Kasumi-1 (cell line): ENCODE measurements around the gene WDHD1.
"Not testable (repeated sequence)": the region's sequence is repeated elsewhere in the genome, so short reads cannot be mapped to it uniquely, and the experiment has no call there.

Experiments used
- DNase-seq, 2 experiments: peaks; one replicate each; lab custom pipeline; 2025; lab: John Stamatoyannopoulos, UW

Gene WDHD1

DNA sequence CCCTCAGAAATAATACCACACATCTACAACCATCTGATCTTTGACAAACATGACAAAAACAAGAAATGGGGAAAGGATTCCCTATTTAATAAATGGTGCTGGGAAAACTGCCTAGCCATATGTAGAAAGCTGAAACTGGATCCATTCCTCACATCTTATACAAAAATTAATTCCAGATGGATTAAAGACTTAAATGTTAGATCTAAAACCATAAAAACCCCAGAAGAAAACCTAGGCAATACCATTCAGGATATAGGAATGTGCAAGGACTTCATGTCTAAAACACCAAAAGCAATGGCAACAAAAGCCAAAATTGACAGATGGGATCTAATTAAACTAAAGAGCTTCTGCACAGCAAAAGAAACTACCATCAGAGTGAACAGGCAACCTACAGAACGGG, 74.1 kb downstream of the WDHD1 start:
- DNase-seq: not testable (repeated sequence)

DNA sequence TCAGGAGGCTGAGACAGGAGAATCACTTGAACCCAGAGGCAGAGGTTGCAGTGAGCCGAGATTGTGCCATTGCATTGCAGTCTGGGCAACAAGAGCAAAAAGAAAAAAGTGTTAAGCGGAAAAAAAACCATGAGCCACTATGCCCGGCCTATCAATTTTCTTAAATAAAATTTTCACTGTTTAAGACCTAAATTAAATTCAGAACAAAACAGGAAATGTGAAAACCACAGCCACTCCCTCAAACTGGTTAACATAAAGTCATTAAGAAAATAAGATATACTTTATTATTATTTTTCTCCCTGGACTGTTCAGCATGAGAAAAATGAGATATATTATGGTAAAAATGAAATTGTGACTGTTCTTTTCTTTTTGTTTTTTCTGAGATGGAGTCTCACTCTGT, 79.7 kb downstream of the WDHD1 start:
- no peak for DNase-seq

DNA sequence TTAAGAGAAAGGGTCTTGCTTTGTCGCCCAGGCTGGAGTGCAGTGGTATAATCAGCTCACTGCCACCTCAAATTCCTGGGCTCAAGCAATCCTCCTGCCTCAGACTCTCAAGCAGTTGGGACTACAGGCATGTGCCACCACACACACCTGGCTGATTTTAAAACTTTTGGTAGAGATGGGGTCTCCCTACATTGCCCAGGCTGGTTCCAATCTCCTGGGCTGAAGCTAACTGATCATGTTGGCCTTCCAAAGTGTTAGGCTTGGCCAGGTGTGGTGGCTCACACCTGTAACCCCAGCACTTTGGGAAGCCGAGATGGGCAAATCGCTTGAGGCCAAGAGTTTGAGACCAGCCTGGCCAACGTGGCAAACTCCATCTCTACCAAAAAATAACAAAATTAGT, 80.4 kb downstream of the WDHD1 start:
- no peak for DNase-seq

DNA sequence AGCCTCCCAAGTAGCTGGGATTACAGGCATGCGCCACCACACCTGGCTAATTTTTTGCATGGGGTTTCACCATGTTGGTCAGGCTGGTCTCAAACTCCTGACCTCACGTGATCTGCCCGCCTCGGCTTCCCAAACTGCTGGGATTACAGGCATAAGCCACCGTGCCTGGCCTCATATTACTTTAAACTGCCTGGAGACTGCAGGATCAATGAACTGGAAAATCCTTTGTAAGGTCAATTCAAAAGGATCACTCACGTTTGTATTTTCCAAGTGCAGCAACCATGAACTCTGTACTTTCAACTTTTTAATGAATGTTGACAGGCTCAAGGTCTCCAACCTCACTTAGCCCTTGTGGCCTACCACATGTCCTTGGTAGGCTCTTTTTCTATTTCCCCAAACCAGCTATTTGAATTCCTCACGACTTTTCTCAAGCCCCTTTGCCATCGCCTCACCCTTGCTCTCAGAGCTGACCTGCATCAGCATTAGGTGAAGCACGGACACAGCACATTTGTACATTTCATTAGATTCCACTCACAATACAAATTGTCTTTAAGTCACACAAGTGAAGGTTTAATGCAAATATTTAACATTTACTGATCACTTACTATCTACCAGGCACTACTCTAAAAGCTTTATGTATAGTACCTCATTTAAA, 82.0 kb downstream of the WDHD1 start:
- no peak for DNase-seq

DNA sequence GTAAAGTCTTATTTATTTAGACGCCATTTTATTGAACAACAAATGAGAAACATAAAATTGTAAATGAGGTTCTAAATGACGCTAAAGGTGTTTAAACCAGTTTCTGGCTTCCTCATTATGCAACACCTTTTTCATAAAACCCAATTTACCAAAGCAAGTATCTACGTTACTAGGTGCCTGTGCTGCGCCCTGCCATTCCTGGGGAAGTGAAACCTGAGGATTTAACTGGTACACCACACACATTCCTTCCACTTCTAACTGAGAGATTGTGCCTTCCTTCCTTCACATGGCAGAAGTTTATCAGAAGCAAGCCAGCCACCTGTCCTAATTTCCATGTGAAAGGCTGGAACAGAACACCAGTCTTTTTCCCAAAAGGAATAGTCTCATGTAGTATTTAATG, 84.0 kb downstream of the WDHD1 start:
- DNase-seq: no peak

DNA sequence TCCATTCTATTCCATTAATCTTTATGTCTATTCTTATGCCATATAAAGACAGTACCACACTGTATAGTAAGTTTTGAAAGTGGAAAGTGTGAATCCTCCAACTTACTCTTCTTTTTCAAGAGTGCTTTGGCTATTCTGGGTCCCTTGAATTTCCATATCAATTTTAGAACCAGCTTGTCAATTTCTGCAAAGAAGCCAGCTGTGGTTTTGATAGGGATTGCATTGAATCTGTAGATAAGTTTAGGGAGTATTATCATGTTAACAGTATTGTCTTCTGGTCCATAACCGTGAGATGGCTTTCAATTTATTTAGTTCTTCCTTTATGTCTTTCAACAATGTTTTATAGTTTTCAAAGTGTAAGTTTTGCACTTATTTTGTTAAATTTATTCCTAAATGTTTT, 90.1 kb downstream of the WDHD1 start:
- no peak for DNase-seq

DNA sequence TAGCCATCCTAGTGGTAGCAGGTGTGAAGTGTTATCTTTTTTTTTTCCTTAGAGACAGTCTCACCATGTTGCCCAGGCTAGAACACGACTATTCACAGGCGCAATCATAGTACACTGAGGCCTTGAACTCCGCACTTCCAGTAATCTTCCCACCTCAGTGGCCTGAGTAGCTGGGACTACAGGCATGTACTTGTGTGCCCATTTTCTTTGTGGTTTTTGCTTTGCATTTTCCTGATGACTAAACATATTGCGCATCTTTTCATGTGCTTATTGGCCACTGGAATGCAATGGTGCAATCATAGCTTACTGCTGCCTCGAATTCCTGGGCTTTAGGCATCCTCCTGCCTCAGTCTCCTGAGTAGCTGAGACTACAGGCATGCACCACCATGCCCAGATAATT, 90.9 kb downstream of the WDHD1 start:
- no peak for DNase-seq

DNA sequence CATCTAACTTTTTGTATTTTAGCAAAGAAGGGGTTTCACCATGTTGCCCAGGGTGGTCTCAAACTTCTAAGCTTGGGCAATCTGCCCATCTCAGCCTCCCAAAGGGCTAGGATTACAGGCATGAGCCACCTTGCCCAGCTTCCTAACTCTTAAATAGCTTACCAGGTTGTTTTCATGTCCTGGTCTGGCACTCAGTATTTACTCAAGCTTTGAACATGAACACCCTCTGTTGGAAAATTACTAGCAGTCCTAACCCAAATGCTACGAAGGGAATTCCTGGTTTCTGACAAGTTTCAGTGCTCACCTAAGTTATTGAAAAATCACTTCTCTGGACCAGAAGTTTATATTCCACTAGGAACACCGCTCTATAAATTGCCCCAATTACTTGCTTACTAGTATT, 91.8 kb downstream of the WDHD1 start:
- DNase-seq: no peak

DNA sequence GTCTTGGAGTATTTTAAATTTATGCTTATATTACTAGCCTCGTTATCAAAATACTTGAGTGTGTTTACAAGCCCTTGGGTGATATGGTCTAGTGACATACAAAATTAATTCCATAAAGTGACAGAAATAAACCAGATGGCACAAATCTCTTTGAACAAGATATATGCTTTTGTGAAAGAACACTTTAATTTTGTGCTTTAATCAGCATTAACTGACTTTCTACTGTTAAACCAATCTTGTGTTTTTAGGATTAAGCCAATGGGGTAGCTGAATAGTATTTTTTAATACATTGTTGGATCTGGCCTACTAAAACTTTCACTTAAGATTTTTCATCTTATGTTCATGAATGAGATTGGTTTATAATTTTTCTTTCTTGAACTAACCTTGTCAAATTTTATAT, 93.9 kb downstream of the WDHD1 start:
- no peak for DNase-seq

DNA sequence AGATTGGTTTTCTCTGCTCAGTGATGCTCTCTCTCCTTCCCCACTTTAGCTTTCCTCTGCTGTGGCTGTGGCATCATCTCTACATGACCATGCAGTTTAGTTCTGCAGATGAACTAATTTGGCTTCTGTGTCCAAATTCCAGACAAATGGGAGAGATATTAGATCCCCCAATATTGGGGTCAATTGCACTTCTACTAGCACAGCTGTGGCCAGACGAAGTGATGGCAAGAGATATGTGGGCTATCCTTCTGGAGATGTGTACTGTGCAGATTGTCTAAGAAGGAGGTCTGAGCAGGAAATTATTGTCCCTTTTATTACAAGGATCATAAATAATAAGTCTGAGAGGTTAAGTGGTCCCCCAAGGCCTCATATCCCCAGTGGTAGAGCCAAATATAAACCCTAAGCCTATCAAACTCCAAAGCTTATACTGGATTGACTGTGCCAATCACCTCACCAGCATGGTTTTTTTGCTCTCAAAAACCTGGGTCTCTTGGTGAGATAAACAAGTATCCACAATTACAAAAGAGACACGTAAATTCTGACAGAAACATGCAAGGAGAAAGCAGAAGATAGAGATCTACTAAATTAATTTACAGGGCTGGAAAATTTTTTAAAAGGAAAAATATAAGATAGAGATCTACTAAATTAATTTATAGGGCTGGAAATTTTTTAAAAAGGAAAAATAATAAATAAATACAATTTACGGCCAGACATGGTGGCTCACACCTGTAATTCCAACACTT, 95.1 kb downstream of the WDHD1 start:
- no peak for DNase-seq

DNA sequence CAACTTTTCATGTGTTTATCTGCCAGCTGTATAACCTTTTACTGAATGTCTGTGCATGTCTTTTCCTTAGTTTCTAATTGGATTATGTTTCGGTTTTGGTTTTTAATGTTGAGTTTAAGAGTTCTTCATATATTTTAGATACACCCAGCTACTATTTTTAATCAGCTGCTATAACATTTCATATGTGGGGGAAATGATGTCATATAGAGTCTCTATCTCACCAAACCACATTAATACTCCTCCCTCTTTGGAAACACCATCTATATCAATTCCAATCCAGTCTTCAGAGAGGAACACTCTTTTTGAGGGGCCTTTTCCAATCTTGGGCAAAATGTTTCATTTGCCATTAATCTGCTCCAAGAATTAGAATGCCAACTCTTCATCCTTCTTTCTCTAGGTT, 95.8 kb downstream of the WDHD1 start:
- no peak for DNase-seq

DNA sequence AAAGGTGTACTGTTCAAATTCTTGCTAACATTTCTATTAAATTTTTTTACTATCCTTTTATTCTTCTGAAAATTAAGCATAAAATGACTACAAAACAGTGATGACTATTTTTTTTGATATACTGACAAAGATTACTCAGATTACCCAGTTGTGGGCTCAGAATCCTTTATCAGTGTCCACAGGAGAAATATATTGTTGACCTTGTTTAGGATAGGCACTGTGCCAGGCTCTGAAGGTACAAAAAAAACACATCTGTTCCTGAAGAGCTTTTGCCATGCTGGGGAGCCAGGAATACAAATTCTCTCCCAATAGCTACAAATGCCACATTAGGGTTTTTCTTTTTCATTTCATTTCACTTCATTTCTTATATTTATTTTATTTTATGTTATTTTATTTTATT, 97.3 kb downstream of the WDHD1 start:
- no peak for DNase-seq

DNA sequence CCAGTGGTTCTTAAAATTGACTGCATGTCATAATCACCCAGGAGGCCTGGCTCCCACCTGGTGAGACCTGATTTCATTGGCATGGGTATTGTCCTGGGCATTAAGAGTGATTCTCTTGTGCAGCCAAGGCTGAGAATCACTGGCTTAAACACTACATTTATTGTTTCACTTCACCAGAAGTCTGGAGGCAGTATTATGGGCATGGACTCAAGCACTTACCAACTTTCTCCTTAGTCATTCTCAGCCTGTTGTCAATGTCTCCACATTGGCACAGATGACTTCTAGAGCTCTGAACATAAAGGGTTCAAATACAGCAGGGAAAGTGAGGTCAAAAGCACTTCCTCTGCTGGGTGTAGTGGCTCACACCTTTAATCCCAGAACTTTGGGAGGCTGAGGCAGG, 98.7 kb downstream of the WDHD1 start:
- DNase-seq: no peak

DNA sequence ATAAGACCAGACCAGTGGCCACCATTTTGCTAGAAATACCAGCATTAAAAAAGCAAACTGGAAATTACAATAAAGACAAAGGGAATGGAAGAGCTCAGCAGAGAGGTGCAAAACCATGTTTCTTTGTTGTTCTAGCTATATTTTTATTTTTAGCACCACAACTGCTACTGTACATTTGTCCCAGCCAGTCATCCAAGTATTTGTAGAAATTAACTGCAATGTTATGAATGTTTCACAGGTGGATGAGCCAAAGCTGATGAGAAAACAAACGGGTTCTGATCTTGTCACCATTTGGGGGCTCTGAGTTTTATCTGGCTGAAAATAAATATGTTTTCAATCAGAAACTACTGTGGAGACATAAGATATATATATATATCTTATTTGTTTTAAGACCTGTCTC, 99.3 kb downstream of the WDHD1 start:
- DNase-seq: no peak

DNA sequence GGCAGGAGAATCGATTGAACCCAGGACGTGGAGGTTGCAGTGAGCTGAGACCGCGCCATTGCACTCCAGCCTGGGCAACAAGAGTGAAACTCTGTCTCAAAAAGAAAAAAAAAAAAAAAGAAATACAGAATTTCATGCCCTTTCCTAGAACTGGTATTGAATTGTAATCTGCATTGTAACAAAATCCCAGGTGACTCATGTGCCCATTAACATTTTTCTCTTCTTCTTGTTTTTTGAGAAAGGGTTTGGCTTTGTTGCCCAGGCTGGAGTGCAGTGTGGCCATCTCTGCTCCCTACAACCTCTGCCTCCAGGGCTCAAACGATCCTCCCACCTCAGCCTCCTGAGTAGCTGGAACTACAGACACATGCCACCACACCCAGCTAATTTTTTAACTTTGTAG, 100.3 kb downstream of the WDHD1 start:
- DNase-seq: not testable (repeated sequence)

DNA sequence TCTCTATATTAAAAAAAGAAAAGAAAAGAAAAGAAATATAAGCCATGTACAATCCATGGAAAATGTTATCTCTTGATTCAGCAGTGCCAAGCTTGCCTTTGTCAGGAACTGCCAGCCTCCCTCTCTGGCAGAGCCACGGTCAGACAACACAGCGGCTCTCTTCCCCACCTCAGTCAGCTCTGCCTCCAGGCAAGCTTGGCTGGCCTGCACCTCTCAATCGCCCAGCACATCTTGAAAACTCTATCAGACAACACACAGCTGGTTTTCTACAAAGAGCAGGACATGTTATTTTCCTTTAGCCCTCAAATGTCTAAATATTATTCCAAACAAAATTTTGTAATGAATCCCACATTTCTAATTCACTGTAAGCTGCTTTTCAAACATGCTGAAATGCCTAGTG, 104.3 kb downstream of the WDHD1 start:
- no peak for DNase-seq

DNA sequence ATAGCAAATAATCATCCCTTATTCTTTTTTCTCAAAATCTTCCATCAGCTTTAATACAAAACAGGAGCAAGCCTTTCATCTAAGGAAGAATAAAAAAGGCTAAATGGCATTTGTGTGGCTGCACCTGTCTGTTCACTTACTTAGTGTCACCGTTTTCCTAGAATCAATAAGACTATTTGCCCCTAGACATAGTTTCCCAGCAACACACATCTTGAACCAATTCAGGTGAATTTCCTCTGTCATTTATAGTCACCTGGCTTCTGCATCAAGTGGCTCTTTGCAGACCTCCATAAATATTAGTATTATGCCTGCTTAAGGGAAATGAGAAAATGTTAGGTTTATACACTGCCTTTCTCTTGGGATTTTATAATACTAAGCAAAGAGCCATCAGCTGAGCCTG, 106.8 kb downstream of the WDHD1 start:
- no peak for DNase-seq

DNA sequence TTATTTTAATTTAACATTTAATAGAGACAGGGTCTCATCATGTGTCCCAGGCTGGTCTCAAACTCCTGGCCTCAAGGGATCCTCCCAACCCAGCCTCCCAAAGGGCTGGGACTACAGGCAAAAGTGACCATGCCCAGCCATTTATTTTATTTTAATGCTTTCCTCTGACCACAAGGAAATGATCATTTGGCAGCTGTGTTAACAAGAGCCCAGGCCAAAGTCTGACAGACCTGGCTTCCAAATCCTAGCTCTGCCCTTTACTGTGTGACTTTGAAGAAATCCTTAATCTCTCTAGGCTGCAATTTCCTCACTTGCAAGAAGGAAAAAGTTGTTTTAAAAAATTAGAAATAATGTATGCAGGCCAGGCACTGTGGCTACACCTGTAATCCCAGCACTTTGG, 107.6 kb downstream of the WDHD1 start:
- DNase-seq: no peak

DNA sequence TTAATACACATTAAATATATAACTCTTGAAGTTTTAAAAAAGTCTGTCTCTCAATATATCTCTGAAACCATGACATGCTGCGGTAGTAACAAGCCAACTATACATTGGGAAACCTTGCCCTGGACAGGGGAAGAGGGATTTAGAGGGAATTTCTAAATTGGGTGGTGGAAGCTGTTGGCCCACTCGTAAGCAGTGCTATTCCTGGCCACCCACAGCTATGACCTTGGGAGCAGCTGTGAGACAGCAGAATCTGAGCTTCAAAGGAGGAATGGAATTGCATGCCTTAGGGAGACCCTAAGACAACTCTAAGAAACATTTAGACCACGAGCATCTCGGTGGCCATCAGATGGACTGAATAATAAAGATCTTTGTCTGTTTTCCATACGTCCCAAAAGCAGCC, 108.5 kb downstream of the WDHD1 start:
- DNase-seq: no peak

DNA sequence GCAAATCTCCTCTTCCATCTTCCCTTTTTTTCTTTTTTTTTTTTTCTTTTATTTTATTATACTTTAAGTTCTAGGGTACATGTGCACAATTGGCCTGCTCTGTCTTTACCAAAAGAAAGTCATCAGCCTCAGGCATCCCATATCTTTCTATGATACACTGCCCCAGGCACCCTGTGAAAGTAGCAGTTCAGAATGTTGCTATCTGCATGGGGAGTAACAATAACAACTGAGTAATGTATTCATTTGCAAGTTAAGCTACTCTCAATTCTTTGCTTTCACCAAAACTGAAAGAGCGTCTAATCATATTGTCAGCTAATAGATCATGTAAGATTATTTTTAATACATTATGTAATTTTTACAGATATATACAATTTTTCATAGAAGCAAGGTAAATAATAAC, 110.8 kb downstream of the WDHD1 start:
- DNase-seq: no peak

DNA sequence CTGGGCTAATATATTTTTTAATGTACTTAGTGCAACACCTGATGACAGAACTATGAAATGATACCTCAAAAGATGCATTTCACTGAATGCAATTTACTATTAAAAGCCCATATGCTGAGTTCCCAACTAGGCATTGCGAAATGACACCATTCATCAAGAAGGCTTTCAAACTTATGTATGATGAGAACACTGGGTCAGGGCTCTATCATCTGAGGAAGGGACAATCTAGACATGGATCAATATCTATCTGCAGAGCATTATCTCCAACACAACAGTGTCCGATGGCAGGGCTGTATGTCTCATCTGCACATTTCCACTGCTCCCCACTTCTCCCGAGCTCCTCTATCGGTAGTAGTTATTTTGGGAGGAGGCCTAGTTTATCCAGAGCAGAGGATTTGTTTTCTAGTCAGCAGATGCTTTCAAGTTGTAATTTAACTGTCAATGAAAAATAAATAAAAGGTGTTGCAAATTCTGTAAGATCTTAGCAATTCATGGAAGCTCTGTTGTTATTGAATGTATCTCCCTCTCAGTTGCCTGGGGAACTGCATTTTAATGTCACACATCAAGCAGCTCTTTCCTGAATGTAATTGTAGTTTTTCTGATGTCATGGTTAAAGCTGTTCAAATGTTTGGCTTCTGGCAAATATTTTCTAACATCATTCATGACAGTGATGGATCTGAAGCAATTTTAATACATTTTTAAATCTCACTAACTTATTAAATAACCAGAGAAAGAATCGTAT, 116.9 kb downstream of the WDHD1 start:
- no peak for DNase-seq

DNA sequence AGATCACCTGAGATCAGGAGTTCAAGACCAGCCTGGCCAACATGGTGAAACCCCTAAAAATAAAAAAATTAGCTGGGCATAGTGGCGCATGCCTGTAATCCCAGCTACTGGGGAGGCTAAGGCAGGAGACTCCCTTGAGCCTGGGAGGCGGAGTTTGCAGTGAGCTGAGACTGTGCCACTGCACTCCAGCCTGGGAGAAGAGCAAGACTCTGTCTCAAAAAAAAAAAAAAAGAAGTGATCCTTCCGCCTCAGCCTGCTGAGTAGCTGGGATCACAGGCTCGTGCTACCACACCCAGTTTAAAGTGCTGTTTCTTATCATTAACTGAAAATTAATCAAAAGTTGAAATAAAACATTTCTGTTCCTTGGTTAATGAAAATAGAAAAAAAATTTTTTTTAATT, 117.9 kb downstream of the WDHD1 start:
- DNase-seq: not testable (repeated sequence)

DNA sequence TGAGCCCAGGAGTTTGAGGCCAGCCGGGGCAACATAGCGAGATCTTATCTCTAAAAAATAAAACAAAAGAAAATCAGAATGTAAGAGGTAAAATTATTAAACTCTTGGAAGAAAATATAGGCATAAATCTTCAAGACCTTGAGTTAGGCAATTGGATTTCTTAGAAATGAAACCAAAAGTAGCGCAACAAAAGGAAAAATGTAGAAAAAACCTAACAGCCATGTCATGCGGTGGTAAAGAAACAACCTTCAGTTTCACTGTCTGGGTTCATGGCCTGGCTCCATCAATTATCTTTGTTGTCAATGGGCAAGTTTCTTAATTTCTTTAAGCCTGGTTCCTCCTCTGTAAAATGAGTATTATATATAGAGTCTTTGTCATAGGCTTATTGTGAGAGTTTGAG, 118.7 kb downstream of the WDHD1 start:
- DNase-seq: no peak
